IMR-90 (cell line): ENCODE measurements around the gene DNM1. TPM values are rescaled to one million over a fixed set of nuclear protein-coding genes. Genes with fewer than 3 reads are reported as not detected.

ENCODE experiments used
- ATAC-seq: fragments of 200-7000 bp; cut with Tn5 transposase; 2 replicates; pipeline ENCODE4 v1.9.1; 2020; ENCODE audit warnings: low read depth, mild to moderate bottlenecking, moderate library complexity
- BruUV-seq: library from RNA; stranded (reverse); fragments of 400-500 nt; replicated peaks from 2 replicates; lab custom pipeline; 2021; lab: Mats Ljungman, UMichigan
- CTCF ChIA-PET: fragments of 300-600 bp; formaldehyde crosslinking; extraction: SDS; loops from one replicate; lab custom pipeline; 2021; ENCODE audit warnings: antibody characterized with exemption; lab: Yijun Ruan, JAX
- POLR2A ChIA-PET: fragments of 300-600 bp; sonication (Branson Sonifier 250); formaldehyde crosslinking; loops from one replicate; lab custom pipeline; 2022; ENCODE audit warnings: antibody characterized with exemption; ENCODE audit not compliant: unreplicated experiment; lab: Charles Lee
- DNase-seq: peaks from one replicate; pipeline ENCODE4 v3.0.0; 2013
- H2AFZ ChIP-seq: replicated peaks from 2 replicates; pipeline ENCODE3; 2013; ENCODE audit warnings: low read length, mild to moderate bottlenecking; ENCODE audit not compliant: poor library complexity
- H2AK5ac ChIP-seq: 2 replicates; pipeline ENCODE4 v1.6.1; 2013; ENCODE audit warnings: low read depth, low read length, inconsistent platforms
- H2AK9ac ChIP-seq: replicated peaks from 2 replicates; pipeline ENCODE3; 2013; ENCODE audit warnings: mild to moderate bottlenecking, low read depth, low read length, moderate library complexity; ENCODE audit not compliant: poor library complexity
- H2BK120ac ChIP-seq: 2 replicates; pipeline ENCODE4 v1.6.1; 2013; ENCODE audit warnings: low read depth, low read length, inconsistent platforms
- H2BK15ac ChIP-seq: 3 replicates; pipeline ENCODE4 v1.6.1; 2013; ENCODE audit warnings: low read depth, low read length, inconsistent platforms
- H2BK20ac ChIP-seq: 2 replicates; pipeline ENCODE4 v1.6.1; 2013; ENCODE audit warnings: low read depth, mild to moderate bottlenecking, inconsistent platforms, low read length, moderate library complexity
- H2BK5ac ChIP-seq: 2 replicates; pipeline ENCODE4 v1.6.1; 2013; ENCODE audit warnings: mild to moderate bottlenecking, low read depth, low read length, inconsistent platforms; ENCODE audit not compliant: poor library complexity, severe bottlenecking
- H3K14ac ChIP-seq: replicated peaks from 2 replicates; pipeline ENCODE4 v1.6.1; 2013; ENCODE audit warnings: low read depth, low read length, inconsistent platforms
- H3K18ac ChIP-seq: 2 replicates; pipeline ENCODE4 v1.6.1; 2013; ENCODE audit warnings: low read depth, low read length, control low read depth
- H3K23ac ChIP-seq: 2 replicates; pipeline ENCODE4 v1.6.1; 2013; ENCODE audit warnings: low read depth, low read length, inconsistent platforms
- H3K27ac ChIP-seq: 2 replicates; pipeline ENCODE4 v1.5.1; 2013; ENCODE audit warnings: mild to moderate bottlenecking, control low read depth, low read length; ENCODE audit not compliant: insufficient read depth
- H3K27me3 ChIP-seq: 2 replicates; pipeline ENCODE4 v1.6.1; 2013; ENCODE audit warnings: low read length; ENCODE audit not compliant: control insufficient read depth, insufficient read depth
- H3K36me3 ChIP-seq: 2 replicates; pipeline ENCODE4 v1.6.1; 2013; ENCODE audit warnings: low read length, mixed read lengths; ENCODE audit not compliant: control insufficient read depth, insufficient read depth
- H3K4ac ChIP-seq: 2 replicates; pipeline ENCODE4 v1.6.1; 2013; ENCODE audit warnings: low read depth, low read length, inconsistent platforms
- H3K4me1 ChIP-seq: 2 replicates; pipeline ENCODE4 v1.6.1; 2013; ENCODE audit warnings: low read length, mixed read lengths; ENCODE audit not compliant: control insufficient read depth, insufficient read depth
- H3K4me2 ChIP-seq: 2 replicates; pipeline ENCODE4 v1.6.1; 2013; ENCODE audit warnings: low read depth, mild to moderate bottlenecking, control low read depth, low read length, moderate library complexity
- H3K4me3 ChIP-seq: 2 replicates; pipeline ENCODE4 v1.5.1; 2013; ENCODE audit warnings: low read depth, mild to moderate bottlenecking, control low read depth, low read length, moderate library complexity; ENCODE audit not compliant: insufficient read depth
- H3K56ac ChIP-seq: 2 replicates; pipeline ENCODE4 v1.6.1; 2013; ENCODE audit warnings: low read length, inconsistent platforms; ENCODE audit not compliant: insufficient read depth; ENCODE audit errors: extremely low read depth
- H3K79me1 ChIP-seq, 2 experiments: 2 replicates each; pipeline ENCODE4 v1.6.1; 2013; ENCODE audit warnings: low read length in 2 of 2, inconsistent platforms in 1 of 2, low read depth in 1 of 2
- H3K9ac ChIP-seq: 2 replicates; pipeline ENCODE4 v1.6.1; 2013; ENCODE audit warnings: low read depth, low read length, control low read depth
- H3K9me1 ChIP-seq: 2 replicates; pipeline ENCODE4 v1.6.1; 2013; ENCODE audit warnings: low read length, inconsistent platforms; ENCODE audit not compliant: insufficient read depth
- H3K9me3 ChIP-seq: 2 replicates; pipeline ENCODE4 v1.6.1; 2013; ENCODE audit warnings: low read length; ENCODE audit not compliant: control insufficient read depth, insufficient read depth
- H4K20me1 ChIP-seq: 2 replicates; pipeline ENCODE4 v1.6.1; 2013; ENCODE audit warnings: low read length, inconsistent platforms; ENCODE audit not compliant: insufficient read depth
- H4K5ac ChIP-seq: 2 replicates; pipeline ENCODE4 v1.6.1; 2013; ENCODE audit warnings: mild to moderate bottlenecking, low read depth, low read length, control low read depth
- H4K8ac ChIP-seq, 2 experiments: 2 replicates each; pipeline ENCODE4 v1.6.1; 2013; ENCODE audit warnings: low read depth in 2 of 2, low read length in 2 of 2, control low read depth in 1 of 2, inconsistent platforms in 1 of 2
- H4K91ac ChIP-seq: 2 replicates; pipeline ENCODE4 v1.6.1; 2013; ENCODE audit warnings: low read depth, low read length, inconsistent platforms; ENCODE audit not compliant: insufficient read depth
- CEBPB ChIP-seq: IDR thresholded peaks from 2 replicates; pipeline ENCODE4 v1.6.1; 2012; ENCODE audit warnings: low read depth, low read length, improper control_type of control experiment
- CHD1 ChIP-seq: IDR thresholded peaks from 2 replicates; pipeline ENCODE4 v1.6.1; 2012; ENCODE audit warnings: low read depth, low read length, improper control_type of control experiment
- CTCF ChIP-seq: conservative IDR thresholded peaks from 2 replicates; pipeline ENCODE4 v1.5.1; 2012; ENCODE audit warnings: mild to moderate bottlenecking, low read depth, low read length, improper control_type of control experiment
- FOS ChIP-seq: fragments of 150-350 bp; IDR thresholded peaks from 2 replicates; pipeline ENCODE4 v1.6.1; 2016; ENCODE audit warnings: low read depth, low read length
- MAFK ChIP-seq: IDR thresholded peaks from 2 replicates; pipeline ENCODE4 v1.6.1; 2012; ENCODE audit warnings: low read depth, low read length, improper control_type of control experiment
- MAZ ChIP-seq: IDR thresholded peaks from 2 replicates; pipeline ENCODE4 v1.6.1; 2012; ENCODE audit warnings: low read depth, mild to moderate bottlenecking, low read length, improper control_type of control experiment, moderate library complexity, borderline replicate concordance
- MXI1 ChIP-seq: IDR thresholded peaks from 2 replicates; pipeline ENCODE4 v1.6.1; 2012; ENCODE audit warnings: low read depth, mild to moderate bottlenecking, low read length, moderate library complexity, borderline replicate concordance
- NFE2L2 ChIP-seq: fragments of 150-350 bp; IDR thresholded peaks from 2 replicates; pipeline ENCODE4 v1.6.1; 2016; ENCODE audit warnings: low read depth, mild to moderate bottlenecking, low read length
- POLR2A ChIP-seq: IDR thresholded peaks from 2 replicates; pipeline ENCODE4 v1.6.1; 2012; ENCODE audit warnings: mild to moderate bottlenecking, low read depth, low read length
- RCOR1 ChIP-seq: IDR thresholded peaks from 2 replicates; pipeline ENCODE4 v1.6.1; 2012; ENCODE audit warnings: mild to moderate bottlenecking, low read length, improper control_type of control experiment; ENCODE audit not compliant: insufficient replicate concordance
- SMC3 ChIP-seq: fragments of 150-350 bp; IDR thresholded peaks from 2 replicates; pipeline ENCODE4 v1.6.1; 2016; ENCODE audit warnings: low read depth, mild to moderate bottlenecking, antibody characterized with exemption, low read length, moderate library complexity
- USF2 ChIP-seq: fragments of 150-350 bp; IDR thresholded peaks from 2 replicates; pipeline ENCODE4 v1.6.1; 2017; ENCODE audit warnings: mild to moderate bottlenecking, antibody characterized with exemption, low read length, low read depth
- WGBS, 2 experiments: methylation state at CpG; one replicate each; pipeline versions ENCODE4 v1.1.5 to v1.1.7; 2013; ENCODE audit warnings: missing lambda C conversion rate in 2 of 2; ENCODE audit not compliant: insufficient read length in 1 of 2; ENCODE audit errors: extremely low coverage in 2 of 2; 5-methylcytosine and 5-hydroxymethylcytosine counted together
- dilution Hi-C: fragments of 300-500 bp; cut with HindIII; formaldehyde crosslinking; loops from one replicate; pipeline ENCODE4 v1.14.3; 2018; ENCODE audit warnings: low sequenced_read_pairs; ENCODE audit not compliant: unreplicated experiment
- in situ Hi-C: fragments of 300-500 bp; cut with MboI; formaldehyde crosslinking; loops from 3 replicates; pipeline ENCODE4 v1.14.3; 2019; ENCODE audit warnings: low sequenced_read_pairs, inconsistent platforms, mixed read lengths
- intact Hi-C: fragments of 100-400 bp; cut with micrococcal nuclease; formaldehyde crosslinking; loops from 2 replicates; pipeline ENCODE4 v1.10.0; 2022
- polyA plus RNA-seq, 3 experiments: library from polyadenylated mRNA; depleted of rRNA; stranded (reverse); fragments of >200 nt; gene quantifications; 2 replicates each; pipeline ENCODE4 v1.2.3, GENCODE V29; 2012; ENCODE audit warnings: low replicate concordance in 1 of 3
- total RNA-seq: library from RNA; depleted of rRNA; stranded (reverse); fragments of >200 nt; gene quantifications from 2 replicates; pipeline ENCODE4 v1.2.3, GENCODE V29; 2012

Gene DNM1
- total and polyA plus RNA-seq, 2 of the 4 experiments (the other 2 are of a cell fraction), result 13.6 to 17.7 TPM

GRCh38 chr9:128185979-128186965 lies 16.9 kb upstream of the DNM1 start (continued):
- TF ChIP-seq CEBPB, result no peak
- no peak for TF ChIP-seq MAZ

DNA sequence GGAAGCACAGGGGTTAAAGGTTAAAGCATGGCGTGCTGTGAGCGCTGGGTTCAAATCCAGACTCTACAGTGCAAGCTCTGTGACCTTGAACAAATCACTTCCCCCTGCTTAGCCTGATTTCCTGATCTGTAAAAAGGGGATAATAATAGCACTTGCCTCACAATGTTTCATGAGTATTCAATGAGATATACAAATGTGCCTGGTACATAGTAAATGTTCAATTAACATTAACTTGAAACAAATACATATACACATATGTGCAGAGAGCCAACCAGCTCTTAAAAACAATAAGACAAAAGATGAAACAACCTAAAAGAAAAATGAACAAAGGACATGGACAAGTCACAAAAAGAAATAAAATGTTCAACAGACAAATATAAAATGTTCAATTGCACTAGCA lies 15.8 kb upstream of the DNM1 start:
- CTCF ChIA-PET, result no interaction called here

More for the DNA sequence above, 15.8 kb upstream of the DNM1 start:
- H3K9me3 ChIP-seq, result no peaks in the 10 kb centered on the region
- no peak overlapping the region for H3K14ac ChIP-seq
- no peak overlapping the region for H2BK5ac ChIP-seq
- H3K18ac ChIP-seq, result no peak overlapping the region
- dilution Hi-C loops, result no loop called here
- H3K56ac ChIP-seq, result no peak overlapping the region
- no peak overlapping the region for H3K4me2 ChIP-seq
- no TSS peak for BruUV-seq
- TF ChIP-seq CTCF (no peak), NFE2L2 (no peak), MAFK (no peak), USF2 (no peak), FOS (no peak), MXI1 (no peak), RCOR1 (no peak), SMC3 (no peak), CEBPB (no peak), POLR2A (no peak), CHD1 (no peak)
- 0 out of 2 replicates have a peak, but pooled peaks cover 4% of the 10 kb centered on the region for H3K9me1 ChIP-seq
- H2BK120ac ChIP-seq, result no peak overlapping the region
- H3K27ac ChIP-seq, result no peak overlapping the region
- peaks cover 6% of the 10 kb centered on the region for H3K4me1 ChIP-seq
- no peak overlapping the region for H4K91ac ChIP-seq
- DNase-seq (no peak), ATAC-seq (no peak)
- no peak overlapping the region for H4K8ac ChIP-seq
- H2BK20ac ChIP-seq, result no peak overlapping the region
- H2BK15ac ChIP-seq, result no peak overlapping the region
- H2AK5ac ChIP-seq, result no peak overlapping the region
- no peak overlapping the region for H2AK9ac ChIP-seq
- no peak overlapping the region for H2AFZ ChIP-seq
- H3K4me3 ChIP-seq, result no peak overlapping the region
- H3K36me3 ChIP-seq, result peaks cover 44% of the 10 kb centered on the region
- intact Hi-C loops, result no loop called here
- in situ Hi-C loops, result no loop called here
- H3K4ac ChIP-seq, result no peak overlapping the region
- no peaks in the 10 kb centered on the region for H3K27me3 ChIP-seq
- H3K23ac ChIP-seq, result no peak overlapping the region
- H4K20me1 ChIP-seq, result no peaks in the 10 kb centered on the region; the same call in 1 of the 2 replicates
- H4K5ac ChIP-seq, result no peak overlapping the region
- POLR2A ChIA-PET, result interaction anchor here (0.6 kb wide), 1 partner anchor 234 kb away, joined by 3 read pairs; no protein-coding TSS in a partner anchor
- WGBS, 2 experiments, result no CpG with 5 or more reads among the region's 2 CpGs
- H3K79me1 ChIP-seq, result peaks cover 20 to 47% of the 10 kb centered on the region in 2 experiments
- H3K9ac ChIP-seq, result no peak overlapping the region
